B cell (primary cell): ENCODE measurements around the gene NACC1. TPM values are rescaled to one million over a fixed set of nuclear protein-coding genes. Genes with fewer than 3 reads are reported as not detected.
A peak's percentile ranks its signal among the peaks of the same experiment; 100 is the strongest.

ENCODE experiments used
- ATAC-seq: fragments of 200-7000 bp; cut with Tn5 transposase; one replicate; pipeline ENCODE4 v1.10.0; 2021; ENCODE audit warnings: low read depth, mild to moderate bottlenecking, moderate number of reproducible peaks, moderate library complexity
- CTCF ChIA-PET: fragments of 350-600 bp; sonication (Branson Sonifier 250); formaldehyde crosslinking; loops from one replicate; lab custom pipeline; 2021; ENCODE audit warnings: antibody characterized with exemption, inconsistent platforms; lab: Charles Lee
- POLR2A ChIA-PET: fragments of 350-600 bp; sonication (Branson Sonifier 250); formaldehyde crosslinking; loops from one replicate; lab custom pipeline; 2021; ENCODE audit warnings: antibody characterized with exemption; lab: Charles Lee
- DNase-seq: peaks from one replicate; pipeline ENCODE4 v3.0.0; 2013
- H2AFZ ChIP-seq: 2 replicates; pipeline ENCODE4 v1.6.1; 2012; ENCODE audit warnings: mild to moderate bottlenecking, low read depth, low read length; ENCODE audit not compliant: insufficient read depth, poor library complexity, severe bottlenecking
- H3K27ac ChIP-seq, 2 donors: 1 replicate in 1 of 2; 2 replicates in 1 of 2; pipeline ENCODE4 v1.5.1; 2012 to 2013; ENCODE audit warnings: low read length in 2 of 2, mild to moderate bottlenecking in 2 of 2, moderate library complexity in 1 of 2
- H3K27me3 ChIP-seq, 4 experiments: fragments of 200-600 bp in 1 of 4; sonication (generic) in 1 of 4; replicated peaks in 1 of 4; 1 replicate in 2 of 4; 2 replicates in 2 of 4; pipeline versions ENCODE4 v1.6.1 to v1.7.0; 2013 to 2016; ENCODE audit warnings: low read length in 3 of 4, mild to moderate bottlenecking in 2 of 4, mixed read lengths in 1 of 4, moderate library complexity in 1 of 4; ENCODE audit not compliant: insufficient read depth in 4 of 4, control insufficient read depth in 3 of 4; ENCODE audit errors: control extremely low read depth in 1 of 4
- H3K36me3 ChIP-seq, 2 experiments: replicated peaks in 1 of 2; 1 replicate in 1 of 2; 2 replicates in 1 of 2; pipeline versions ENCODE4 v1.6.1 to v1.7.1; 2013; ENCODE audit warnings: low read length in 1 of 2; ENCODE audit not compliant: insufficient read depth in 2 of 2, control insufficient read depth in 1 of 2; ENCODE audit errors: control extremely low read depth in 1 of 2, extremely low read depth in 1 of 2
- H3K4me1 ChIP-seq, 2 donors: fragments of 200-600 bp in 1 of 2; sonication (generic) in 1 of 2; 1 replicate in 1 of 2; 2 replicates in 1 of 2; pipeline versions ENCODE4 v1.5.1 to v1.6.1; 2013 to 2017; ENCODE audit warnings: low read length in 2 of 2; ENCODE audit not compliant: control insufficient read depth in 2 of 2, insufficient read depth in 2 of 2
- H3K4me2 ChIP-seq: replicated peaks from 2 replicates; pipeline ENCODE3; 2012; ENCODE audit warnings: mild to moderate bottlenecking, low read depth, low read length; ENCODE audit not compliant: poor library complexity, severe bottlenecking
- H3K4me3 ChIP-seq, 5 experiments: fragments of 200-600 bp in 1 of 5; sonication (generic) in 1 of 5; 1 replicate in 3 of 5; 2 replicates in 2 of 5; pipeline versions ENCODE4 v1.5.1 to v1.7.0; 2011 to 2016; ENCODE audit warnings: low read length in 4 of 5, mild to moderate bottlenecking in 4 of 5, low read depth in 2 of 5, control low read depth in 1 of 5, moderate library complexity in 1 of 5; ENCODE audit not compliant: insufficient read depth in 1 of 5; ENCODE audit errors: control extremely low read depth in 1 of 5, extremely low read depth in 1 of 5
- H3K79me2 ChIP-seq: fragments of 200-600 bp; sonication (generic); one replicate; pipeline ENCODE4 v1.6.0; 2016; ENCODE audit warnings: low read length; ENCODE audit not compliant: control insufficient read depth, insufficient read depth
- H3K9ac ChIP-seq: fragments of 200-600 bp; sonication (generic); 2 replicates; pipeline ENCODE4 v1.6.1; 2017; ENCODE audit warnings: mild to moderate bottlenecking, low read length, moderate library complexity
- H3K9me3 ChIP-seq, 3 donors: one replicate each; pipeline versions ENCODE4 v1.6.1 to v1.7.1; 2013; ENCODE audit warnings: low read length in 2 of 3; ENCODE audit not compliant: control insufficient read depth in 2 of 3, insufficient read depth in 1 of 3; ENCODE audit errors: control extremely low read depth in 1 of 3
- H4K20me1 ChIP-seq: 2 replicates; pipeline ENCODE4 v1.6.0; 2012; ENCODE audit warnings: mild to moderate bottlenecking, low read length; ENCODE audit not compliant: insufficient read depth, control insufficient read depth, poor library complexity, severe bottlenecking
- H3K27ac Mint-ChIP-seq: one replicate; pipeline ENCODE4 v1.8.0; 2021; ENCODE audit warnings: mixed read lengths
- H3K27me3 Mint-ChIP-seq: one replicate; pipeline ENCODE4 v1.8.0; 2021; ENCODE audit warnings: mixed read lengths
- H3K4me1 Mint-ChIP-seq: one replicate; pipeline ENCODE4 v1.8.0; 2021; ENCODE audit warnings: mixed read lengths
- H3K4me3 Mint-ChIP-seq: one replicate; pipeline ENCODE4 v1.8.0; 2021; ENCODE audit warnings: mixed read lengths
- H3K9me3 Mint-ChIP-seq: one replicate; pipeline ENCODE4 v1.8.0; 2022; ENCODE audit warnings: mixed read lengths; ENCODE audit not compliant: insufficient read depth
- EZH2 ChIP-seq: IDR thresholded peaks from 2 replicates; pipeline ENCODE4 v1.6.1; 2012; ENCODE audit warnings: borderline replicate concordance, low read depth, mild to moderate bottlenecking, moderate library complexity, low read length; ENCODE audit not compliant: insufficient read depth, poor library complexity, severe bottlenecking
- WGBS: methylation state at CpG from one replicate; pipeline ENCODE4 v1.1.5; 2013; ENCODE audit warnings: missing lambda C conversion rate; ENCODE audit not compliant: insufficient coverage; 5-methylcytosine and 5-hydroxymethylcytosine counted together
- intact Hi-C: fragments of 100-400 bp; cut with micrococcal nuclease; formaldehyde crosslinking; loops from one replicate; pipeline ENCODE4 v1.10.0; 2022
- polyA plus RNA-seq: library from polyadenylated mRNA; depleted of rRNA; stranded (reverse); fragments of >200 nt; gene quantifications from 2 replicates; pipeline ENCODE4 v1.2.3, GENCODE V29; 2012
- total RNA-seq, 2 donors: library from RNA; stranded (reverse); fragments of 120-200 nt in 1 of 2; gene quantifications; 1 replicate in 1 of 2; 2 replicates in 1 of 2; pipeline versions ENCODE4 v1.2.3 to v1.2.4, GENCODE V29; 2013 to 2022
- TF ChIP-seq, protein P1 (sequence below): fragments of 200-600 bp; IDR thresholded peaks from one replicate; pipeline ENCODE4 v1.8.0; 2022; ENCODE audit warnings: antibody characterized with exemption, mild to moderate bottlenecking

NACC1 gene
- total and polyA plus RNA-seq, 2 donors (not counting 1 experiment from before 2014, with no cell fraction given) = 25.9 to 27.5 TPM

DNA sequence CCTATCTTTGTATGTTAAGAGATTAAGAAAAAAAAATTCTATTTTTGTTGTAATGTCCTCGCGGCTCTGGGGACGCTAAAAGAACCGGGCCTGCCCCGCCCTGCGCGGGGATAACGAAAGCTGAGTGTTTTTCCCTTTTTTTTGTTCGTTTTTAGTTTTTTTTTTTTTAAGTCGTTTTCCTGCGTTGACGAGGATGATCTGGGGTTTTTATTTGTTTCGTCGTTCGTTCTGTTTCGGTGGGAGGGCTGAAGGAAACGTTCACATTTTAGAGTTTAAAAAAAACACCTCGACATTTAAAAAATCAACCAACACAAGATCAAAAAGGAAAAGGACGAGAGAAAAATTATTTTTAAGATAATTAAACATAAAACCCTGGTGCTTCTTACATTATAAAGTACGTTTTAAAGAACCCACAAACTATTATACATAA lies 21.0 kb upstream of the NACC1 start:
- POLR2A ChIA-PET = interaction anchor here (0.7 to 4.2 kb wide), 9 partner anchors 7 to 306 kb away, joined by 3 to 107 read pairs (median 16); partner anchors contain the start of genes JUNB, LYL1 and NACC1
- DNase-seq (peak; percentile 66), ATAC-seq (no peak)
- Histone ChIP-seq H3K36me3 (peaks cover 3 to 29% of the 10 kb centered on the region in 2 experiments), H3K4me3 (peak overlapping the region; percentile 59 to 96 (median 92)), H2AFZ (no peak overlapping the region), H3K79me2 (peaks cover 43% of the 10 kb centered on the region), H3K27me3 (no peaks in the 10 kb centered on the region), H3K27ac (peak overlapping the region; percentile 73 to 87), H4K20me1 (peaks cover 33% of the 10 kb centered on the region), H3K4me1 (peaks cover 30 to 65% of the 10 kb centered on the region in 2 donors), H3K9ac (peak overlapping the region; percentile 78), H3K9me3 (peaks cover 0 to 4% (median 0%) of the 10 kb centered on the region in 3 donors), H3K4me2 (peak overlapping the region; percentile 99)
- Mint-ChIP-seq H3K4me3 (peak overlapping the region; percentile 93), H3K27ac (peak overlapping the region; percentile 93), H3K27me3 (no peaks in the 10 kb centered on the region), H3K9me3 (no peaks in the 10 kb centered on the region), H3K4me1 (peaks cover 56% of the 10 kb centered on the region)
- 0% methylated on average over 3 of the region's 20 CpGs for WGBS
- TF ChIP-seq, protein P1, sequence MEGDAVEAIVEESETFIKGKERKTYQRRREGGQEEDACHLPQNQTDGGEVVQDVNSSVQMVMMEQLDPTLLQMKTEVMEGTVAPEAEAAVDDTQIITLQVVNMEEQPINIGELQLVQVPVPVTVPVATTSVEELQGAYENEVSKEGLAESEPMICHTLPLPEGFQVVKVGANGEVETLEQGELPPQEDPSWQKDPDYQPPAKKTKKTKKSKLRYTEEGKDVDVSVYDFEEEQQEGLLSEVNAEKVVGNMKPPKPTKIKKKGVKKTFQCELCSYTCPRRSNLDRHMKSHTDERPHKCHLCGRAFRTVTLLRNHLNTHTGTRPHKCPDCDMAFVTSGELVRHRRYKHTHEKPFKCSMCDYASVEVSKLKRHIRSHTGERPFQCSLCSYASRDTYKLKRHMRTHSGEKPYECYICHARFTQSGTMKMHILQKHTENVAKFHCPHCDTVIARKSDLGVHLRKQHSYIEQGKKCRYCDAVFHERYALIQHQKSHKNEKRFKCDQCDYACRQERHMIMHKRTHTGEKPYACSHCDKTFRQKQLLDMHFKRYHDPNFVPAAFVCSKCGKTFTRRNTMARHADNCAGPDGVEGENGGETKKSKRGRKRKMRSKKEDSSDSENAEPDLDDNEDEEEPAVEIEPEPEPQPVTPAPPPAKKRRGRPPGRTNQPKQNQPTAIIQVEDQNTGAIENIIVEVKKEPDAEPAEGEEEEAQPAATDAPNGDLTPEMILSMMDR = no peak
- no peak for TF ChIP-seq EZH2
- intact Hi-C loops = no loop called here
- CTCF ChIA-PET = interaction anchor here (0.6 to 8.2 kb wide), 7 partner anchors 9 to 296 kb away, joined by 3 to 285 read pairs (median 8); no protein-coding TSS in a partner anchor
